Stimulated activated CD4-positive, alpha-beta T cell treated with anti-CD3 and anti-CD28 coated beads, Interleukin-1b, Interleukin-23, amount 100 ng/mL, for 24 hours (primary cell): Measurements from ENCODE around the gene CUL4A.

Experiments
- DNase-seq, 4 experiments: peaks; one replicate each; pipeline ENCODE4 v3.0.0-alpha.2; 2020; ENCODE audit warnings: low read depth in 4 of 4, low spot score in 1 of 4

Gene CUL4A

DNA sequence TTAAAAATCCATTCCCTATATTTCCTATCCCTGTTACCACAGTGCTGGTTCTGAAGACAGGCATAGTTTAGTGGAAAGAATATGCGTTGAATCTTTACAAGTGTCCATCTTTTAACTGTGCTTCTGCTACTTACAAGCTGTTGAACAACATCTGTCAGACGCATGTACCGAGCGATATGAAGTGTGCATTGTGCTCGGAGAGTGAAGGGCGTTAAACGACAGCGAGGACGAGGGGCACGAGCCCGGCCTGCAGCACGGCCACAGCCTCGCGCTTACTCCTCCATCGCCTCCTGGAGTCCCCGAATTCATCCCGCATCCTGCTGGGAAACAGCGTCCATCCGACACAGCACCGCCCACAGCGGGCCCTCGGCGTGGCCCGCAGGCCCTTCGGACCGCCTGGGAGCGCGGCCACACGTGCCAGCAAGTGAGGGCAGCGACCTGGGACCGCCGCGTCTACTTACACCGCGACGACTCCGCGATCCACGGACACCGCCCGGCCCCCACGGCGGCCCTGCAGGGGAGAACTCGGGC is 1.5 kb upstream of the CUL4A start:
- no peak for DNase-seq

DNA sequence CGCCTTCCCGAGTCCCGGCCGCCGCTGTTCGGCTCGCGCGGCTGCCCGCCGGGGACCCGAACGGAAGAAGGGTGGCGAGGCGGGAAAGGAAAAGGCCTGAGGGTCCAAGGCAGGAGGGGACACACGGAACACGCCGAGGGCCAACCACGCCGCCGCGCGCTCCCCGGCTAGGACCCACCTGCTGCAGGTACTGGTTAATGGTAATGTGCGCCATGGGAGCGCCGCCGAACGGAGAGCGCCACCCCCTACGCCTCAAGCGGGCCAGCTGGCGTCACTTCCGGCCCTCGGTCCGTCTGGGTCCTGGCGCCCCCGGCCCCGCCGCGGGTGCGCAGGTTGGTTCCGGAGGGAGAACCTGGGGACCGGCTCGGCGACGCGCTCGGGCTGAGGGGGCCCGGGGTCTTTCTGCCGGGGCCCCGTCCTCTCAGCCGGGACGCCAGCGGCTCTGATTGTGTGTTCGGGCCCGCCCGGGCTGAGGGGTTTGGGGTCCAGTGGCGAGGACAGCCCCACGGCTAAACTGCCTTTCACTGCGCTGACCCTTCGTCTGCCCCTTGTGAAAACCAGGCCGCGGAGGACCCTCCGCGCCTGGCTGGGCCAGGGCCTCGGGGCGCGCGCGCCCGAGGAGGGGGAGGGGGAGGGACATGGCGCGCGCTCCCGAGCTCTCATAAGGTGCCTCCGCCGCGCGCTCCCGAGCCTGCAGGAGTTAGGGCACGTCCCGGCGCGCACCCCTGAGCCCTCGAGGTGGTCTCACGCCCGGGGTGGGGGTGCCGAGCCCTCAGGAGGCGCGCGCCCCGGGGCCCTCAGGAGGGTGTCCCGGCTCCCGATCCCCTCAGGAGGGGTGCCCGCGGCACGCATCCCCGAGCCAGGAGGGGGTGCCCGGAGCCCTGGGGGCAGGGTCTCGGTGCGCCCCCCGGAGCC is 735 bp upstream of the CUL4A start, which contains the start of gene PCID2:
PCID2 (minus strand) TSS at position 249 of the 915 bp plus-strand sequence; CDS start at position 214, 35 bp downstream.
- DNase-seq: peak; percentile 74 to 83 (median 82)

DNA sequence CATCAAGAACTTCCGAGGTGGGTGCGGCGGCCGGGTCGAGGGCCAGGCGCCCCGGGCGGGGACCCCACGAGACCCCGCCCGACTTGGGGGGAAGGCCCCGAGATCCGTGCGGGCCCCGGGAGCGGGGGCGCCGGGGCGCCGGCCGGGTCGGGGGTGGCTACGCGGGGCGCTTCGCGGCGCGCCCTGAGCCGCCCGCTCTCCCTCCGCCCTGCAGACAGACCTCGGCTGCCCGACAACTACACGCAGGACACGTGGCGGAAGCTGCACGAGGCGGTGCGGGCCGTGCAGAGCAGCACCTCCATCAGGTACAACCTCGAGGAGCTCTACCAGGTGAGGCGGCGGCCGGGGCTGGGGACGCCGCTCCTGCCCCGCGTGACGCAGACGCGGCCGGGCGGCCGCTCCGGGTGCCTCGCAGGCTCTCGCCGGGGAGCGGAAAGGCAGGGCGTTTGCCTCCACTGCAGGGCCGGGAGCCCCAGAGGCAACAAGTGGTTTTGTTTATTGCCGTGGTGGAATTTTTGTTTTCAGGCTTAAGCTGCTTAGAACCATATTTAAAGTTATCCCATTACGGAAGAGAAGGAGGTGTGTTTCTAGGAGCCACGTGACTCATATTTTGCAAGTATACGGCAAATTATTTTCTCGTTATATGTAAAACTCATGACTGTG is 477 bp downstream of the CUL4A start:
- DNase-seq: peak; percentile 29 to 49 (median 37)

DNA sequence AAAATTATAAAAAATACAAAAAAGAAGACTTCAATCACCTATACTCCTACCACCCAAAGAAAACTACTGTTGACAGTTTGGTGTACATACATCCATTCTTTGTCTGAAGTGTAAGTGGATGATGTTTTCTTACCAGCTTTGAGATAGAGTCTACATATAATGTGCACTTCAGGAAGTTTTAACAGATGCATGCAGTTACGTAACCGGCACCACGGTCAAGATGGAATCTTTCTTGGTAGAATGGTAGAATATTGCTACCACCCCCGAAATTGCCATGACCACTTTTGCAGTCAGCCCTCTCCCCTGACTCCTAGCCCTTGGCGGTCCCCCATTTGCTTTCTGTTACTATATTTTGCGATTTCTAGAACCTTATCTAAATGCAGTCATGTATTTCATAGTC is 1.4 kb downstream of the CUL4A start:
- DNase-seq: no peak

DNA sequence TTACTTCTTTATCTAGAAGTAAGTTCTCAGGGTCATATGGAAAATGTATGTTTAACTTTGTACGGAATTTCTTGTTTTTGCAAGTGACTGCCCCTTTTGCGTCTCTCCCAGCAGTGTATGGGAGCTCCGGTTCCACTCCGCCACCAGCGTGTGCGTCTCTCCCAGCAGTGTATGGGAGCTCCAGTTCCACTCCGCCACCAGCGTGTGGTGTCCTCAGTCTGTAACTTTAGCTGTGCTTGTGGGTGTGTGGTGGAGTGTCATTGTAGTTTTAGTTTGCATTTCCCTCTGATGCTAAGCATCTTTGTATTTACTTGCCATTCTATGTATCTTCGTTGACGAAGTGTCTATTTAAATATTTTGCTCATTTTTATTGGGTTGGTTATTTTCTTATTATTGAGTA is 2.4 kb downstream of the CUL4A start:
- no peak for DNase-seq

DNA sequence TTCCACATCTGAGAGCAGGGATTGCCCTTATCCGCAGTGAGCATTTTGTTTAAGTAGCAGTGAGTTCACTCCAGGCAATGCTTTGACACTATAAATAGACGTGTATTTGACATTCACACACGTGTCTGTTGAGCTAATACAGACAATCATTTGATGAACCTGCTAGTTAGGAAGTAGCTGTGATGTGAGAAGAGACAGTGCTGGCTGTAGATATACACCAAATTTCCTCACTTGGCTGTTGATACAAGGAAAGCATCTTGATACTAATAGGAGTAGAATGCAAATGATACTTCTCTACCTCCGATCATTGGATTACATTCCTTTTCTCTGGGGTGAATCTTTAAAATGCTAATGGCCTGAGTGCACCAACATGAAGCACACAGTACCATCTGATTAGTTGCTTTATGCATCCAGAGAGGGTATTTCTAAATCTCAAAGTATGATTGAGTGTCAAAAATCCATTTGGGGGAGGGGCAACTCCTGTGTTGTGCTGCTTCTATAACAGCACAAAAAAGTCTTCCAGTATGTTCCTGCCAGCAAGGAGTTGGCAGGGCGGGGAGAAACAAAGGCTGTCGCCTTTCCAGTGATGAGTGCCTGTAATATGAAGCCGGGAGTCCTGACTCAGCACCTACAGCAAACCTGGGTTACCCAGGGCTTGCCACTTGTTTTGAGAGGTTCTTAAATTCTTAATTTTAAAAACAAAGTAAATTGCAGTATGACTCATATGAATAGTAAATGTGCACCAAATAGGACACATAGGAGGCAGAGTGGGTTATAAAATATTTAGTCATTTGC is 7.0 kb downstream of the CUL4A start:
- no peak for DNase-seq

DNA sequence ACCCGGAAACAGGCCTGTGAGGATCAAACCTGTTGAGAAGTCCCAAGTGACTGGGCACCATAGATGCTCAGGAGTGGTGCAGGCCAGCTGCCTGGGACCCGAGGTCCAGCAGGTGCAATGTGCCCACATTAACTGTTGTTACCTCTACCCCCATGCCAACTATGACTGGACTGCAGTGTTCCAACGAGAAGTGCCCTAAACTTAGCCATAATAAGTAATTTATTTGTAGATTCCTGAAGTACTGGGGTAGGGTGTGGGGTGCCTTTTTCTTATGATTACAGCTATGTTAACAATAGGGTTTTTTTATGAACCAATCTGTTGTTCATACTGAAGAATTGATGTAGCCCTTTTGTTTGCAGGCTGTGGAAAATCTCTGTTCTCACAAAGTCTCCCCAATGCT is 9.2 kb downstream of the CUL4A start:
- DNase-seq: no peak

DNA sequence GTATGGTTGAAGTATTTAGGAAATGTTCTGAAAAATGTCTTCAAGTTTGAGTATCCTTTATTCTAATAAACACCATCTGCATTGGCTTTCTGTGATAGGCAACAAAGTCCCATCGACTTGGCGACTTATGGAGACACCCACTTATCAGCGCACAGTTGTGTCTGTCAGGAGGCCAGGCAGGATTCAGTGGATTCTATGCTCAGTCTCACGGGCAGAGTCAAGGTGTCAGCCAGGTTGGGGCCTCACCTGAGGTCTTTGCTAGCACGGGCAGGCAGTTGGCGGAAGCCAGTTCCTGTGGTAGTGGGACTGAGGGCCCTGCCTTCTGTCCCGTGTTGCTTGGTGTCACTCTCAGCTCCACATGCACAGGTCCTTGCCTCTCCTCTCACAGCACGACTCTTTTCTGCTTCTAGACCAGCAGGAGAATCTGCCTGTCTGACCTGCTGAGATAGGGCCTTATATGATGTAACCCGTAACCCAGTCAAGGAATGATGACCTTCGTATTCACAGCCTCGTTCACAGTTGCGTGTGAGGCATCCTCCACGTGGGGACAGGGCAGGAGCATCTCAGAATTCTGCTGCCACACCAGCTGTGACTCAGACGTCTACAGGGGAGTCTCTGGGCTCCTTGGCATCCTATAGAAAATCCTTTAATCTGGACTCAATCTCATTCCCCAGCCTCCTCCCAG is 10.0 kb downstream of the CUL4A start:
- DNase-seq: no peak

DNA sequence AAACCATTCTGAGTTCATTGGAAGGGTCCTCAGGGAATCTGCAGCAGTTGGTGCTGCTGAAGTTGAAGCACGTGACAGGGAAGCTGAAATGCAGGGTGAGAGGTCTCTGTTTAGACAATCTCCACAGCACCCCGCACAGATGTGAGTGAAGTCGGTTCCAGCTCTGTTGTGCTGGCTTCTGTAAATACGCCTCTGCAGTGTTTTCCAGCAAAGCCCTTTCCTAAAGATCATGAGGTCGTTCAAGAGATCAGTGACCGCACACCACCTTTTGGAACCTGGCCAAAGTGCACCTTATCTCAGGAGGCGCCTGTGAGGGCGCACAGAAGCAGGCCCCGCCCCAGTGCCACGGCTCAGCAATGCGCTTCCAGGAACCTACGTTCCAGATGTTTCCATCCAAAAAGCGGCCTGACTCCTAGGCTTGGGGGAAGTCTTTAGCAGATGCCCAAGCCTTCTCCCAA is 10.8 kb downstream of the CUL4A start:
- no peak for DNase-seq

DNA sequence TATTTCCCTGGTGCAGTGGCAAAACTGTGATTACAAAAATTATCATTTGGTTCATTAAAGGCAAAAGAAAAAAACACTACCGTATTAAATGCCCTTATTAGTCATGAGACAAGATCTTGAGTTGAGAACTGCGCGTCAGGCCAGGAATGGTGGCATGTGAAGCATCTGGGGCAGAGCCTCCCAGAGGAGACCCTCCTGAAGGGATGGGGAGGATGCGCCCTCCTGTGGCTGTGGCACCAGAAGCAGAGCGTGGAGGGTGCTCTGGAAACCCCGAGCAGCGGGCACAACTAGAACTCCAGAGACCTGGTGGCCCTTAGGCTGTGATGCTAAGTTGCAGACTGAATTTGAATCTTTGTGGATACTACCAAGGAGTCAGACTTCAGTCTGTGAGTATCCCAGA is 11.5 kb downstream of the CUL4A start:
- no peak for DNase-seq

DNA sequence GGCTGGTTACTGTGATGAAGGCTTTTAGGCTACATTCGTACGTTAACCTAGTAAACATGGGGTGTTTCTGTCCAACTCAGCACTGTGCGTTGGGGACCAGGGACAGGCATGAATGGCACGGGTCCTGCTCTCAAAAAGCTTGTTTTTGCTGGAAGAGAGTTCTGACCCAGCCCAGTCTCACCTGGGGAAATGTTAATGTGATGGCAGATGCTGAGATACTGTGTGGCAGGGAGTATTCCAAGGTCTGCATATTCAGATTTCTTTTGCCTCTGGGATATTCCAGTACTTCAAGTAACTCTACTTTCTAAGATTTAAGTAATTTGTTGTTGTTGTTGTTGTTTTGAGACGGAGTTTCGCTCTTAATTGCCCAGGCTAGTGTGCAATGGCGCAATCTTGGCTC is 13.7 kb downstream of the CUL4A start:
- DNase-seq: no peak

DNA sequence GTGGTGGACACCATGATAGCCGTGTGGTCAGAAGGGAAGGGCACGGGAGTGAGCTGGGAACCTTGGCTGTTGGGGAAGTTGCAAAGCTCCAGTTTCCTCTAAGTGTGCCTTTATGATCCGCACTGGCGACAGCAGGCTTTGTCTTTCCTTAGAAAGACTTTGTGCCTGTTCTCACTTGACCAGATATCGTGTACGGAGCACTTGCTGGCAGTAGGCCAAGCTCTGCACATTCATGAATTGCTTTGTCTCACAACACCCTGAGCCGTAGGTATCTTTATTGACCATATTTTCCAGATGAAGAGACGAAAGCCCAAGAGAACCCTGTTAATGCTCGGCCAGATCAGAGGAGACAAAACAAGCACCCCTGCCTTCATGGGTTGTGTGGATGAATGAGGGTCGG is 15.1 kb downstream of the CUL4A start:
- no peak for DNase-seq

DNA sequence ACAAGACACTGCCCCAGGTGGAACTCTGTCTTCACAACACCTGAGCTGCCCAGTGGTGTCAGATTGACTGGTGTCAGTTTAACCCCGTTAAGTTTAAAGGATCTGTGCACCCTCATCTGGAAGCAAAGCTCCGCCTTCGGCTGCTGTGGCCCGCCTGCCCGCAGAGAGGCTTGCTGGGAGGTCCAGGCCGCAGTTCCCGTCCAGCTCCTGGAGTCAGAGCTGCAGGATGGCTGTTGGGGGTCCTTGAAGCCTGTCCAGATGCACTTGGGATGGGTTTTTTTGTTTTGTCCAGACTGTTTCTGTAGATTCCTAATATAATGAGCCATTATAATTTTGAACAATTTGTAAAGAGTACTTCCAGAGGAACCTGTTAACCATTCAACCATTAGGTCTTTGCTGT is 16.1 kb downstream of the CUL4A start:
- no peak for DNase-seq

DNA sequence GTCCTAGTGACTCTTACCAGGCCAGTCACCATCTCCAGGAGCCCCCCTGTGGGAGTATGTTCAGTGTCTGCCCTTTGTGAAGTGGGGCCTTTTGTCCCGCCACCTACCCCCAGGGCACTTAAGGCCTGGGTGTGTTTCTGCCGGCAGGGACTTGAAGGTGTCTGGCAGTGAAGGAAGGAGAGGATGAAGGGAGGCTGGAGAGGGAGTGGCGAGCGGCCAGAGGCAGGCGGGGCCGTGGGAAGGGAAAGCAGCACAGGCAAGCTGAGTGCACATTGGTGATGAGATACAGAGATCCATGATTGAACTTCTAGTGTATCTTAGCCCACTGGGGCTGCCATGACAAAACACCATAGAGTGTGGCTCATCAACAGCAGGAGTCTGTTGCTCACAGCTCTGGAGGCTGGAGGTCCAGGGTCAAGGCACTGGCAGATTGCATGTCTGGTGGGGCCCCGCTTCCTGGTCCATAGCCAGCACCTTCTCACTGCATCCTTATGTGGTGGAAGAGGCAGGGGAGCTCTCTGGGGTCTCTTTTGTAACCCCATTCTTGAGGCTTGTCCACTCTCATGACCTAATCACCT is 17.5 kb downstream of the CUL4A start:
- DNase-seq: no peak

DNA sequence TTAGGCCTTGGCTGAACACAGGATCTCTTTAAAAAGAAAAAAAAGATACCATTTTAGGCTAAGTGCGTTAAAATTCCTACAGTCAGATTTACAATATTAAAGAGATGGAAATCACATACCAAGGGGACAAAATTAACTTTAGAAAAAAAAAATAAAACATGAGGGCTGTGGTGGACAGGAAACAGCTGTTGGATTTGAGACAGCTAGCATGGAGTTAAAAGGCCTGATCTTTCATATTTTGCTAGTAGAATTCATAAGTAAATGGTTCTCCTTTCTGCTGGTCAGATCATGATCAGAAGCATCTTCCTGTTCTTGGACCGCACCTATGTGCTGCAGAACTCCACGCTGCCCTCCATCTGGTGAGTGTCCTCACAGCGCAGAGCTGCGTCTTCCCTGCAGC is 19.7 kb downstream of the CUL4A start:
- no peak for DNase-seq

DNA sequence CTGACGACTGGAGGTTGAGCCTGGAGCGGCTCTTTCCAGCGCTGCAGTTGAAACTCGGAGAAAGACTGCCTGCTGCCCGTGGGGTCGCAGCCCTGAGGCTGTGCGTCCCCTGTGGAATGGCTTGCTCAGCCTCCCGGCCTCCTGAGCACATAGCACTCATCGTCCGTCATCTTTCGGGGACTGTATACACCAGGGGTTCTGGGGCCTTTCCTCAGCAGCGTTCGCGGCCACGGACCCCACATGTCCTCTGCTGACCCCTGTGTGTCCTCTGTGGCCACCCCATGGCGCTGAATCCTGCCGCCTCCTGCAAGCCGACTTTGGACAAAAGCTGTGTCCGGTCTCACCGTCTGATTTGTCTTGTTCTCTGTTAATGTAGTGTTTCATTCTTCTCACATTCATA is 20.4 kb downstream of the CUL4A start:
- no peak for DNase-seq

DNA sequence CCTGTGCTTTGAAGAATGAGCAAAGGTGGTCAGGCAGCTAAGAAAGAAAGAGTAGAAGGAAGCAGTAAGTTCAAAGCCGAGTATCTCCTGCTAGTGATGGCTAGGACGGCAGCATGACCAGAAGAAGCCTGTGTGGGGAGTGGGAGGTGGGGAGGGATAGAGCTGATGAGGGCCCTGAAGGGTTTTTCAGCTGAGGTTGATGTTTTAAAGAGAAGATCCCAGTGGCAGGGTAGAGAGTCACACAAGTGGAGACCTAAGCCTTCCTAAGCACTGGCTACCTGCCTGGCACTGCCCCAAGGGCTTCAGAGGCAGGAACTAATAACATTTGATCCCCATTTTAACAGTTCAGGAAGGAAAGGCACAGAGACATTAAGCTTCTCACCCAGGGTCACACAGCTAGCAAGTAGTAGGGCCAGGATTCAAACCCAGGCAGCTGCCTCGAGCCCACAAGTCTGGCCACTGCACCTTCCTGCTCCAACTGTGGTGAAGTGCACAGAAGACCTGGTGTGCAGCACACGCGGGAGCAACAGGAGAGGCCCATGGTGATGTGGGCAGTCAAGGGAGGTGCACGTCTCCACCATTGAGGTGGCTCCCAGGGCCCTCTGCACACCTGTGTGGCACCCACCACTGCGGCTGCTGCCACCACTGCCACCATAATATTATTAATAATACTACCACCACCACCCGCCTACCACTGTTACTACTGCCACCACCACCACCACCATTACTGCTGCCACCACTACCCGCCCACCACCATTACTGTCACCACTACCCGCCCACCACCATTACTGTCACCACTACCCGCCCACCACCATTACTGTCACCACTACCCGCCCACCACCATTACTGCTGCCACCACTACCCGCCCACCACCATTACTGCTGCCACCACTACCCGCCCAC is 22.1 kb downstream of the CUL4A start:
- DNase-seq: peak in 1 of 4 experiments; percentile 7

DNA sequence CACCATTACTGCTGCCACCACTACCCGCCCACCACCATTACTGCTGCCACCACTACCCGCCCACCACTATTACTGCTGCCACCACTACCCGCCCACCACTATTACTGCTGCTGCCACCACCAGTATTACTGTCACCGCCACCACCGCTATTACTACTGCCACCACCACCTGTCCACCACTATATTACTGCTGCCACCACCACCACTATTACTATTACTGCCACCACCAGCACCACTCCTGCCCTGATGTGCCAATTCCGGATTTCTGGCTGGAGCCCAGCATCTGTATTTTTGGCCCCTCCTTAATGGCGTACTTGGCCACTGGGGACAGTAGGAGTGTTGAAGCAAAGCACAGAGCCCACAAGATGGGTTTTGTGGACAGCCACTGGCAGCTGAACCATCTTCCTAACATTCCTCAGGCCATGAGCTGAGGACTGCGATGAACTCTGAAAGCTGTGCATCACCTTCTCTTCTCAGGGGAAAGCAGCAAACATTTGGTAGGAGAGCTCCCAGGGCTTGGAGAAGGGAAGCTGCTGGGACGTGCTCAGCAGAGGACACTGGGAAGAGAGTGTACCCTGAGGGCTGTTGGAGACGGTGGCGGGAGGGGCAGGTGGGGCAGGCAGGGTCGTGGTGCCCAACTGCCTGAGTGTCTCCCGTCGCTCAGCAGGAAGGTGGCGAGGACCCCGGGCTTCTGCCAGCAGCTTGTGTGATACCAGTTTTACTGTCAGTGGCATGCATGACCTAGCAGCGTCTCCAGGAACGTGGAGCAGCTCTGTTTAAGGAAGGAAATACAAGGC is 23.0 kb downstream of the CUL4A start:
- no peak for DNase-seq

DNA sequence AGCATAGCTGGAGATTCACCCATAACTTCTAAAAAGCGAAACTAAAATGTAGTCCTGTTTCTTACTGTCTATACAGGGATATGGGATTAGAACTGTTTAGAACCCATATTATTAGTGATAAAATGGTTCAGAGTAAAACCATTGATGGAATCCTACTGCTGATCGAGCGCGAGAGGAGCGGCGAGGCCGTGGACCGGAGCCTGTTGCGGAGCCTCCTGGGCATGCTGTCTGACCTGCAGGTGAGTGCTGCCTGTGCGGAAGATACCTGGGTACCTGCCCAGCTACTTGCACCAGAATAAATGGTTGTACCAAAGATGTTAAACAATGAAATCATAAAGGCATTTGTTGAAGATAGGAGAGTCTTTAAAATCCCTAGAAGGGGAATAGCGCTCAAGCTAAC is 23.7 kb downstream of the CUL4A start:
- no peak for DNase-seq
